PC-3 (cell line): ENCODE results near the gene SERHL2. TPM values are rescaled to one million over a fixed set of nuclear protein-coding genes. Genes with fewer than 3 reads are reported as not detected.
"Not testable (repeated sequence)": the region's sequence is repeated elsewhere in the genome, so short reads cannot be mapped to it uniquely, and the experiment has no call there.

ENCODE experiments used
- ATAC-seq: fragments of 200-7000 bp; cut with Tn5 transposase; 2 replicates; pipeline ENCODE4 v1.9.1; 2020; ENCODE audit warnings: mild to moderate bottlenecking, moderate library complexity
- BruUV-seq: library from RNA; stranded (reverse); fragments of 400-500 nt; replicated peaks from 2 replicates; lab custom pipeline; 2021; lab: Mats Ljungman, UMichigan
- CTCF ChIA-PET: fragments of 300-600 bp; sonication (Branson Sonifier 250); formaldehyde crosslinking; loops from one replicate; lab custom pipeline; 2022; ENCODE audit warnings: antibody characterized with exemption; lab: Charles Lee
- POLR2A ChIA-PET: fragments of 300-600 bp; sonication (Branson Sonifier 250); formaldehyde crosslinking; loops from one replicate; lab custom pipeline; 2022; ENCODE audit warnings: antibody characterized with exemption; ENCODE audit not compliant: unreplicated experiment; lab: Charles Lee
- DNase-seq: peaks from one replicate; pipeline ENCODE4 v3.0.0-alpha.2; 2015
- H2AFZ ChIP-seq: fragments of 300-600 bp; sonication (generic); 2 replicates; pipeline ENCODE4 v1.6.0; 2016; ENCODE audit warnings: antibody characterized with exemption, low read length
- H3F3A ChIP-seq: fragments of 300-600 bp; sonication (generic); one replicate; pipeline ENCODE4 v1.6.0; 2017; ENCODE audit warnings: antibody characterized with exemption, low read length, control low read depth, mild to moderate bottlenecking; ENCODE audit not compliant: unreplicated experiment
- H3K27ac ChIP-seq: fragments of 300-600 bp; sonication (generic); 2 replicates; pipeline ENCODE4 v1.5.1; 2016; ENCODE audit warnings: mild to moderate bottlenecking, low read length
- H3K27me3 ChIP-seq: fragments of 300-600 bp; sonication (generic); 2 replicates; pipeline ENCODE4 v1.6.1; 2016; ENCODE audit warnings: low read length, mixed read lengths
- H3K36me3 ChIP-seq: fragments of 300-600 bp; sonication (generic); 2 replicates; pipeline ENCODE4 v1.6.1; 2016; ENCODE audit warnings: low read depth, mixed run types, low read length, mixed read lengths
- H3K4me1 ChIP-seq: fragments of 300-600 bp; sonication (generic); 2 replicates; pipeline ENCODE4 v1.5.1; 2016; ENCODE audit warnings: low read length; ENCODE audit not compliant: insufficient read depth
- H3K4me2 ChIP-seq: fragments of 300-600 bp; sonication (generic); 2 replicates; pipeline ENCODE4 v1.6.0; 2016; ENCODE audit warnings: low read length
- H3K4me3 ChIP-seq: fragments of 300-600 bp; sonication (generic); 2 replicates; pipeline ENCODE4 v1.5.1; 2016; ENCODE audit warnings: mild to moderate bottlenecking, low read length, mixed read lengths
- H3K79me2 ChIP-seq: fragments of 300-600 bp; sonication (generic); 2 replicates; pipeline ENCODE4 v1.6.1; 2017; ENCODE audit warnings: low read length, mixed read lengths
- H3K9ac ChIP-seq: fragments of 300-600 bp; sonication (generic); 2 replicates; pipeline ENCODE4 v1.6.0; 2016; ENCODE audit warnings: mild to moderate bottlenecking, low read length
- H3K9me2 ChIP-seq: fragments of 300-600 bp; sonication (generic); replicated peaks from 2 replicates; pipeline ENCODE4 v1.6.1; 2016; ENCODE audit warnings: mixed run types, low read length, mixed read lengths
- H3K9me3 ChIP-seq: fragments of 300-600 bp; sonication (generic); 2 replicates; pipeline ENCODE4 v1.6.1; 2016; ENCODE audit warnings: low read length, mixed read lengths
- H4K20me1 ChIP-seq: fragments of 300-600 bp; sonication (generic); 2 replicates; pipeline ENCODE4 v1.6.1; 2016; ENCODE audit warnings: low read length, mixed read lengths
- intact Hi-C: fragments of 100-400 bp; cut with micrococcal nuclease; formaldehyde crosslinking; loops from 2 replicates; pipeline ENCODE4 v1.9.0; 2023
- total RNA-seq: library from RNA; depleted of rRNA; stranded (reverse); fragments of >200 nt; gene quantifications from 2 replicates; pipeline ENCODE4 v1.2.3, GENCODE V29; 2014

The SERHL2 gene
- total RNA-seq, 1 experiment from 2014 or later: 5.4 TPM

GRCh38 chr22:42574046-42574445 is 20.3 kb downstream of the SERHL2 start:
- H3K27me3 ChIP-seq, CTCF ChIA-PET, H3K9ac ChIP-seq, H3K9me3 ChIP-seq, POLR2A ChIA-PET, H4K20me1 ChIP-seq, H3K4me1 ChIP-seq, H2AFZ ChIP-seq, intact Hi-C loops, H3K9me2 ChIP-seq, H3F3A ChIP-seq, H3K4me2 ChIP-seq, H3K4me3 ChIP-seq, DNase-seq, H3K36me3 ChIP-seq, BruUV-seq, H3K79me2 ChIP-seq, ATAC-seq, H3K27ac ChIP-seq: not testable (repeated sequence)

GRCh38 chr22:42574468-42574867 is 20.7 kb downstream of the SERHL2 start:
- H3K9me2 ChIP-seq, H3K4me2 ChIP-seq, DNase-seq, H3K27ac ChIP-seq, H3K79me2 ChIP-seq, H2AFZ ChIP-seq, BruUV-seq, H3K4me1 ChIP-seq, H3K36me3 ChIP-seq, CTCF ChIA-PET, H3K9me3 ChIP-seq, POLR2A ChIA-PET, H3K27me3 ChIP-seq, H4K20me1 ChIP-seq, H3K4me3 ChIP-seq, ATAC-seq, H3K9ac ChIP-seq, intact Hi-C loops, H3F3A ChIP-seq: not testable (repeated sequence)

- H3K36me3 ChIP-seq, H3K4me2 ChIP-seq, H3K27ac ChIP-seq, intact Hi-C loops, DNase-seq, H3K9me3 ChIP-seq, H2AFZ ChIP-seq, H3K9ac ChIP-seq, H3K4me3 ChIP-seq, BruUV-seq, H3K4me1 ChIP-seq, ATAC-seq, H3K79me2 ChIP-seq, POLR2A ChIA-PET, H3F3A ChIP-seq, H3K27me3 ChIP-seq, H4K20me1 ChIP-seq, H3K9me2 ChIP-seq, CTCF ChIA-PET: not testable (repeated sequence)
Observed at GRCh38 chr22:42575996-42576574, 22.3 kb downstream of the SERHL2 start.

- H3K4me3 ChIP-seq, H3K4me1 ChIP-seq, H3F3A ChIP-seq, H3K27ac ChIP-seq, ATAC-seq, H3K27me3 ChIP-seq, H3K9me3 ChIP-seq, H4K20me1 ChIP-seq, CTCF ChIA-PET, H3K36me3 ChIP-seq, H3K9ac ChIP-seq, POLR2A ChIA-PET, intact Hi-C loops, DNase-seq, H2AFZ ChIP-seq, BruUV-seq, H3K9me2 ChIP-seq, H3K4me2 ChIP-seq: not testable (repeated sequence)
- peaks cover 15% of the 10 kb centered on the region for H3K79me2 ChIP-seq
Observed at GRCh38 chr22:42577141-42577540, 23.4 kb downstream of the SERHL2 start.
